Prostate gland (tissue), 2 donors: ENCODE data around the gene IZUMO4. TPM values are rescaled to one million over a fixed set of nuclear protein-coding genes. Genes with fewer than 3 reads are reported as not detected.

Experiments used
- DNase-seq: peaks from one replicate; pipeline ENCODE4 v3.0.0-alpha.2; 2019; ENCODE audit warnings: low spot score
- H3K27ac ChIP-seq, 2 donors: fragments of 200-600 bp; sonication (generic); 2 replicates each; pipeline ENCODE4 v1.5.1; 2017 to 2019
- H3K27me3 ChIP-seq: fragments of 200-600 bp; sonication (generic); replicated peaks from 2 replicates; pipeline ENCODE4 v1.5.1; 2019; ENCODE audit not compliant: insufficient read depth
- H3K36me3 ChIP-seq, 2 donors: fragments of 200-600 bp; sonication (generic); 1 replicate in 1 of 2; 2 replicates in 1 of 2; pipeline versions ENCODE4 v1.5.1 to v1.8.1; 2017 to 2019
- H3K4me1 ChIP-seq: fragments of 200-600 bp; sonication (generic); replicated peaks from 2 replicates; pipeline ENCODE4 v1.5.1; 2019
- H3K4me3 ChIP-seq, 2 donors: fragments of 200-600 bp; sonication (generic); 2 replicates each; pipeline ENCODE4 v1.5.1; 2017 to 2019
- H3K9me3 ChIP-seq: fragments of 200-600 bp; sonication (generic); 2 replicates; pipeline ENCODE4 v1.5.1; 2017
- CTCF ChIP-seq, 4 experiments: fragments of 200-600 bp in 2 of 4; fragments of 450-650 bp in 2 of 4; sonication (generic) in 2 of 4; IDR thresholded peaks; 1 replicate in 3 of 4; 2 replicates in 1 of 4; pipeline ENCODE4 v1.5.1; 2016 to 2019; ENCODE audit warnings: antibody characterized with exemption in 4 of 4, mild to moderate bottlenecking in 2 of 4, moderate library complexity in 2 of 4
- POLR2A ChIP-seq: fragments of 450-650 bp; IDR thresholded peaks from one replicate; pipeline ENCODE4 v1.6.1; 2016; ENCODE audit warnings: antibody characterized with exemption, mild to moderate bottlenecking
- POLR2AphosphoS5 ChIP-seq: sonication (generic); formaldehyde crosslinking; IDR thresholded peaks from one replicate; pipeline ENCODE4 v1.6.1; 2017; ENCODE audit warnings: antibody characterized with exemption
- WGBS: methylation state at CpG from one replicate; pipeline ENCODE4 v1.1.5; 2018; 5-methylcytosine and 5-hydroxymethylcytosine counted together
- intact Hi-C: fragments of 100-400 bp; cut with DNase I; formaldehyde crosslinking; loops from one replicate; pipeline ENCODE4 v1.14.2; 2022
- total RNA-seq, 2 donors: library from RNA; depleted of rRNA; stranded (reverse); fragments of >200 nt; gene quantifications; one replicate each; pipeline ENCODE4 v1.1.0, GENCODE V29; 2016

Gene IZUMO4
- total RNA-seq, 2 donors from 2014 or later = 11.8 to 50.2 TPM

GRCh38 chr19:2113439-2114211 lies 16.9 kb downstream of the IZUMO4 start:
- no peak for DNase-seq
- no peak for TF ChIP-seq POLR2AphosphoS5
- TF ChIP-seq POLR2A = no peak
- no peak for TF ChIP-seq CTCF (IDR thresholded peaks at IDR 0.05)
- Histone ChIP-seq H3K27me3 (no peaks in the 10 kb centered on the region), H3K4me3 (no peak overlapping the region), H3K4me1 (no peaks in the 10 kb centered on the region), H3K9me3 (no peaks in the 10 kb centered on the region), H3K27ac (no peak overlapping the region), H3K36me3 (peaks cover 37 to 88% of the 10 kb centered on the region in 2 donors)
- WGBS = 90% methylated on average over 24 of the region's 24 CpGs
- intact Hi-C loops = no loop called here

- peaks cover 33 to 86% of the 10 kb centered on the region in 2 donors for H3K36me3 ChIP-seq
- H3K4me1 ChIP-seq = no peaks in the 10 kb centered on the region
- TF ChIP-seq CTCF (IDR thresholded peaks at IDR 0.05) (no peak), POLR2A (no peak), POLR2AphosphoS5 (no peak)
- H3K9me3 ChIP-seq = no peaks in the 10 kb centered on the region
- H3K4me3 ChIP-seq = no peak overlapping the region
- WGBS = 90% methylated on average over 7 of the region's 9 CpGs
- intact Hi-C loops = no loop called here
- no peak for DNase-seq
- H3K27me3 ChIP-seq = no peaks in the 10 kb centered on the region
- H3K27ac ChIP-seq = no peak overlapping the region
Observed at GRCh38 chr19:2114218-2114617, 17.5 kb downstream of the IZUMO4 start.

- H3K27me3 ChIP-seq = no peaks in the 10 kb centered on the region
- H3K4me1 ChIP-seq = no peaks in the 10 kb centered on the region
- H3K36me3 ChIP-seq = peaks cover 27 to 87% of the 10 kb centered on the region in 2 donors
- no peak overlapping the region for H3K4me3 ChIP-seq
- TF ChIP-seq CTCF (IDR thresholded peaks at IDR 0.05) (no peak), POLR2A (no peak), POLR2AphosphoS5 (no peak)
- DNase-seq = no peak
- intact Hi-C loops = no loop called here
- H3K27ac ChIP-seq = no peak overlapping the region
- H3K9me3 ChIP-seq = no peaks in the 10 kb centered on the region
- 95% methylated on average over 19 of the region's 21 CpGs for WGBS
Observed at GRCh38 chr19:2114821-2115220, 18.1 kb downstream of the IZUMO4 start.

- no peak for DNase-seq
- TF ChIP-seq CTCF (IDR thresholded peaks at IDR 0.05) = no peak
- no peak for TF ChIP-seq POLR2A
- no peak for TF ChIP-seq POLR2AphosphoS5
- 87% methylated on average over 22 of the region's 25 CpGs for WGBS
- no peaks in the 10 kb centered on the region for H3K27me3 ChIP-seq
- intact Hi-C loops = no loop called here
- no peak overlapping the region for H3K4me3 ChIP-seq
- no peaks in the 10 kb centered on the region for H3K9me3 ChIP-seq
- H3K4me1 ChIP-seq = no peaks in the 10 kb centered on the region
- no peak overlapping the region for H3K27ac ChIP-seq
- peaks cover 26 to 87% of the 10 kb centered on the region in 2 donors for H3K36me3 ChIP-seq
Observed at GRCh38 chr19:2115324-2115723, 18.6 kb downstream of the IZUMO4 start.

GRCh38 chr19:2115911-2116426 lies 19.3 kb downstream of the IZUMO4 start:
- no peak for TF ChIP-seq CTCF (IDR thresholded peaks at IDR 0.05)
- no peak for TF ChIP-seq POLR2AphosphoS5
- no peak for TF ChIP-seq POLR2A
- no peaks in the 10 kb centered on the region for H3K9me3 ChIP-seq
- no peak for DNase-seq
- H3K36me3 ChIP-seq = peaks cover 32 to 87% of the 10 kb centered on the region in 2 donors
- no peak overlapping the region for H3K4me3 ChIP-seq
- H3K4me1 ChIP-seq = no peaks in the 10 kb centered on the region
- no peaks in the 10 kb centered on the region for H3K27me3 ChIP-seq
- intact Hi-C loops = no loop called here
- WGBS = 94% methylated on average over 24 of the region's 24 CpGs
- H3K27ac ChIP-seq = no peak overlapping the region
